GM08714 (cell line): ENCODE data around the gene KLRG1.

ENCODE experiments used
- H3K4me3 ChIP-seq: fragments of 200-500 bp; sonication (Bioruptor generic); 2 replicates; pipeline ENCODE4 v1.5.1; 2014; ENCODE audit warnings: mild to moderate bottlenecking, low read length, inconsistent platforms
- ZNF274 ChIP-seq: IDR thresholded peaks from 2 replicates; pipeline ENCODE4 v1.6.1; 2012; ENCODE audit warnings: mild to moderate bottlenecking, low read depth, low read length

Gene KLRG1

GRCh38 chr12:9022592-9022991 is 33.2 kb downstream of the KLRG1 start:
- TF ChIP-seq ZNF274, result no peak
- H3K4me3 ChIP-seq, result no peak overlapping the region

- no peak for TF ChIP-seq ZNF274
- H3K4me3 ChIP-seq, result no peak overlapping the region
These were observed 35.2 kb downstream of the KLRG1 start for GRCh38 chr12:9024512-9024911.

- TF ChIP-seq ZNF274, result no peak
These were observed 38.1 kb downstream of the KLRG1 start for GRCh38 chr12:9027161-9028059.

GRCh38 chr12:9030776-9031175 is 41.4 kb downstream of the KLRG1 start:
- no peak for TF ChIP-seq ZNF274
- no peak overlapping the region for H3K4me3 ChIP-seq

More at GRCh38 chr12:9027161-9028059, 38.1 kb downstream of the KLRG1 start:
- H3K4me3 ChIP-seq, result no peak overlapping the region

GRCh38 chr12:9032202-9032964 is 43.0 kb downstream of the KLRG1 start:
- no peak overlapping the region for H3K4me3 ChIP-seq
- no peak for TF ChIP-seq ZNF274

- no peak for TF ChIP-seq ZNF274
- no peak overlapping the region for H3K4me3 ChIP-seq
These were observed 44.0 kb downstream of the KLRG1 start for GRCh38 chr12:9033265-9033887.

- H3K4me3 ChIP-seq, result no peak overlapping the region
- TF ChIP-seq ZNF274, result no peak
These were observed 44.7 kb downstream of the KLRG1 start for GRCh38 chr12:9034095-9034494.

- TF ChIP-seq ZNF274, result no peak
- H3K4me3 ChIP-seq, result no peak overlapping the region
These were observed 46.9 kb downstream of the KLRG1 start for GRCh38 chr12:9036227-9036626.

GRCh38 chr12:9037431-9037830 is 48.1 kb downstream of the KLRG1 start:
- H3K4me3 ChIP-seq, result no peak overlapping the region
- no peak for TF ChIP-seq ZNF274

- no peak for TF ChIP-seq ZNF274
- H3K4me3 ChIP-seq, result no peak overlapping the region
These were observed 50.1 kb downstream of the KLRG1 start for GRCh38 chr12:9039397-9039977.

- no peak overlapping the region for H3K4me3 ChIP-seq
- no peak for TF ChIP-seq ZNF274
These were observed 51.3 kb downstream of the KLRG1 start for GRCh38 chr12:9040484-9041186.

- no peak overlapping the region for H3K4me3 ChIP-seq
- no peak for TF ChIP-seq ZNF274
These were observed 52.0 kb downstream of the KLRG1 start for GRCh38 chr12:9041321-9041720.

- TF ChIP-seq ZNF274, result no peak
- H3K4me3 ChIP-seq, result no peak overlapping the region
These were observed 54.4 kb downstream of the KLRG1 start for GRCh38 chr12:9043766-9044165.

- no peak for TF ChIP-seq ZNF274
- no peak overlapping the region for H3K4me3 ChIP-seq
These were observed 57.8 kb downstream of the KLRG1 start for GRCh38 chr12:9047105-9047504.
